ENCODE data around the gene NOVA2.

GRCh38 chr19:45899253-45899652 is 74.4 kb downstream of the NOVA2 start:
- TF ChIP-seq BACH1 (tag; IDR thresholded peaks at IDR 0.05), result no peak
- no peak for TF ChIP-seq ATF7 (IDR thresholded peaks at IDR 0.05)
- TF ChIP-seq ZNF780A (CRISPR knock-in tag; IDR thresholded peaks at IDR 0.05), result no peak
- TF ChIP-seq ARID1B (IDR thresholded peaks at IDR 0.05), result no peak
